Muscle of leg (tissue), 11 donors: ENCODE measurements around the gene SUCLG2. TPM values are rescaled to one million over a fixed set of nuclear protein-coding genes. Genes with fewer than 3 reads are reported as not detected.

ENCODE experiments used
- DNase-seq: peaks from one replicate; pipeline ENCODE4 v3.0.0; 2013
- H3K27ac ChIP-seq: one replicate; pipeline ENCODE4 v1.5.1; 2013; ENCODE audit warnings: mild to moderate bottlenecking, low read length, control low read depth
- H3K27me3 ChIP-seq: one replicate; pipeline ENCODE4 v1.6.1; 2013; ENCODE audit warnings: low read length; ENCODE audit not compliant: control insufficient read depth, insufficient read depth
- H3K36me3 ChIP-seq: one replicate; pipeline ENCODE4 v1.6.1; 2013; ENCODE audit warnings: low read length; ENCODE audit not compliant: control insufficient read depth, insufficient read depth
- H3K4me1 ChIP-seq: one replicate; pipeline ENCODE4 v1.6.1; 2013; ENCODE audit warnings: low read length; ENCODE audit not compliant: control insufficient read depth, insufficient read depth
- H3K4me3 ChIP-seq: one replicate; pipeline ENCODE4 v1.5.1; 2013; ENCODE audit warnings: low read length, control low read depth
- H3K9me3 ChIP-seq: replicated peaks from 2 replicates; pipeline ENCODE4 v1.6.1; 2013; ENCODE audit warnings: low read depth, low read length; ENCODE audit not compliant: control insufficient read depth
- WGBS: methylation state at CpG from one replicate; pipeline ENCODE4 v1.1.5; 2013; ENCODE audit warnings: missing lambda C conversion rate; ENCODE audit not compliant: insufficient coverage; 5-methylcytosine and 5-hydroxymethylcytosine counted together
- polyA plus RNA-seq, 8 donors: library from polyadenylated mRNA; unstranded; fragments of 120-200 nt; gene quantifications; one replicate each; pipeline versions ENCODE4 v1.2.1 to v1.2.3, GENCODE V29; 2013; ENCODE audit warnings: inconsistent platforms in 1 of 8, low replicate concordance in 1 of 8; ENCODE audit not compliant: insufficient read length in 8 of 8, insufficient read depth in 1 of 8
- total RNA-seq: library from RNA; stranded (reverse); fragments of 120-200 nt; gene quantifications from one replicate; pipeline ENCODE4 v1.2.4, GENCODE V29; 2013

SUCLG2 gene
- total and polyA plus RNA-seq, 9 donors = 23.1 to 38.9 (median 32.3) TPM

- Histone ChIP-seq H3K9me3 (no peaks in the 10 kb centered on the region), H3K27me3 (no peaks in the 10 kb centered on the region), H3K4me3 (no peak overlapping the region), H3K4me1 (no peaks in the 10 kb centered on the region), H3K27ac (no peak overlapping the region), H3K36me3 (peaks cover 3% of the 10 kb centered on the region)
- no peak for DNase-seq
- WGBS = 94% methylated on average over 2 of the region's 4 CpGs
These were observed 12.2 kb downstream of the SUCLG2 start for GRCh38 chr3:67642190-67642589.

GRCh38 chr3:67641451-67641850 is 13.0 kb downstream of the SUCLG2 start:
- Histone ChIP-seq H3K9me3 (no peaks in the 10 kb centered on the region), H3K27me3 (no peaks in the 10 kb centered on the region), H3K4me1 (no peaks in the 10 kb centered on the region), H3K4me3 (no peak overlapping the region), H3K27ac (no peak overlapping the region), H3K36me3 (no peaks in the 10 kb centered on the region)
- no CpG with 5 or more reads among the region's 3 CpGs for WGBS
- no peak for DNase-seq

DNA sequence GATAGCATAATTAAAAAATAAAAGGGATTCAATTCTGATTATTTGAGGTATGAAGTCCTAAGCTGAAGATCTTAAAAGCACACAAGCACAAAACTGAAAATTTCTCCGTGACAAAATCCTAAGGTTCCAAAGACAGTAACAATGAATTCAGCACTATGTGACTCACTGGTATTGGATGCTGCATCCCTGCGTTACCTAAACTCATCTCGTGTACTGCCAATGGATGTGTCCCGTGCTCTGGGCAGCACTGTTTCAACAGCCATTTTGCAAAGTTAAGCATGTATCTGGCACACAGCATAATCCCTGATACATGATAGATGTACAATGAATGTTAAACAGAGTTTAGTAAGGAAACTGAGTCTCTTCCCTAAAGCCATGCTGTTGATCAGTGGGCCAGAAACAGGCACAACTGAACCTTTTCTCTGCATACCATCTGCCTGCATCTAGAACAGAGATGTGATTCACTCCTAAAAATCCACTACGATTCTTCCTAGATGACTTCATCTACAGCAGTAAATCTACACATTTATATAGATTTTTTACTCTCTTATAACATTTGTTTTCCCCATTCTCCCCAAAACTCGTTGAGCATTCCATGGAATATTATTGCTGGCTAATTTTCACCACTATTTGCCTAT is 14.3 kb downstream of the SUCLG2 start:
- no peaks in the 10 kb centered on the region for H3K4me1 ChIP-seq
- no peaks in the 10 kb centered on the region for H3K36me3 ChIP-seq
- H3K27me3 ChIP-seq = no peaks in the 10 kb centered on the region
- no peak overlapping the region for H3K4me3 ChIP-seq
- H3K27ac ChIP-seq = no peak overlapping the region
- 88% methylated on average over 4 of the region's 6 CpGs for WGBS
- DNase-seq = no peak
- H3K9me3 ChIP-seq = no peaks in the 10 kb centered on the region

- Histone ChIP-seq H3K4me3 (no peak overlapping the region), H3K4me1 (no peaks in the 10 kb centered on the region), H3K27me3 (no peaks in the 10 kb centered on the region), H3K36me3 (no peaks in the 10 kb centered on the region), H3K27ac (no peak overlapping the region), H3K9me3 (no peaks in the 10 kb centered on the region)
- DNase-seq = no peak
- no CpG with 5 or more reads among the region's 4 CpGs for WGBS
These were observed 17.0 kb downstream of the SUCLG2 start for GRCh38 chr3:67637255-67637900.

DNA sequence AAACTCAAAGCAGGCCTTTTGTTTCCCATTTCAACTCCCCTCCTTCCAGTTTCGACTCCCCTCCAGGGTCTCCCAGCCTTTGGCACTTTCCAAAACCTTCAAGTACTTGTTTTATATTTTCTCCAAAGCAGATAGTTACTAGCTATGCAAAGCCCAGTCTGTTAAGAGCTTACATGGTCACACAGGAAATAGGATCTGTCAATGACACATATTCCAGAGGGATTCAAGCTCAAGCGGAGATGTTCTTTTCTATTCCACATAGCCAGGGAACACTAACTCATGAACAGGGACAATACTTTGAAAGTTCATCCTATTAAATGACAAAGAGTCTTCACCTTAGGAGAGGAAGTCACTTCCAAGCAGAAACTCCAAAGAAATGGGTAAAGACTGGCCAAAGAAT is 18.6 kb downstream of the SUCLG2 start:
- H3K4me3 ChIP-seq = no peak overlapping the region
- peak; percentile 28 for DNase-seq
- 57% methylated on average over 1 of the region's 2 CpGs for WGBS
- H3K36me3 ChIP-seq = no peaks in the 10 kb centered on the region
- no peaks in the 10 kb centered on the region for H3K9me3 ChIP-seq
- H3K27me3 ChIP-seq = no peaks in the 10 kb centered on the region
- no peaks in the 10 kb centered on the region for H3K4me1 ChIP-seq
- H3K27ac ChIP-seq = no peak overlapping the region

GRCh38 chr3:67635257-67635656 is 19.2 kb downstream of the SUCLG2 start:
- no peak overlapping the region for H3K27ac ChIP-seq
- H3K27me3 ChIP-seq = no peaks in the 10 kb centered on the region
- no peak overlapping the region for H3K4me3 ChIP-seq
- H3K36me3 ChIP-seq = no peaks in the 10 kb centered on the region
- DNase-seq = no peak
- H3K4me1 ChIP-seq = no peaks in the 10 kb centered on the region
- no peaks in the 10 kb centered on the region for H3K9me3 ChIP-seq

GRCh38 chr3:67630666-67631362 is 23.6 kb downstream of the SUCLG2 start:
- Histone ChIP-seq H3K9me3 (no peaks in the 10 kb centered on the region), H3K27ac (no peak overlapping the region), H3K4me1 (no peaks in the 10 kb centered on the region), H3K4me3 (no peak overlapping the region), H3K27me3 (no peaks in the 10 kb centered on the region), H3K36me3 (no peaks in the 10 kb centered on the region)
- WGBS = 47% methylated on average over 2 of the region's 6 CpGs
- no peak for DNase-seq

DNA sequence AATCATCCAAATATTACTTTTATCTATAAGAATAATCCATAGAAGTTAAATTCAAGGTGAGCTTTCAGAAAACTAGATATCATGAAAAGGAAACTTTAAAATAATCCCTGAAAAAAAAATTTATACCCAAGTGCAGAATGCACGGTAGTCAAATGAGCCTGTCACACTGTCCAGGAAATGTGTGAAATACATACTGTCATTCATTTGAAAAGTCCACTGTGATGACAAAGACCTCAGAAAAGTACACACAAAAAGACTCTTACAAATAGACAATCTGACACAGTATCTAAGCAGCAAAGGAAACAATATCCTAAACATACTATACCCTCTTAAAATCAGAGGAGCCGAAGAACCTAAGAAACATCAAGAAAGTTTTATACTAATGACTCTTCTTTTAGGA is 29.7 kb downstream of the SUCLG2 start:
- H3K36me3 ChIP-seq = peaks cover 3% of the 10 kb centered on the region
- no peaks in the 10 kb centered on the region for H3K9me3 ChIP-seq
- DNase-seq = no peak
- no CpG with 5 or more reads among the region's 2 CpGs for WGBS
- H3K27me3 ChIP-seq = no peaks in the 10 kb centered on the region
- no peaks in the 10 kb centered on the region for H3K4me1 ChIP-seq
- H3K27ac ChIP-seq = no peak overlapping the region
- no peak overlapping the region for H3K4me3 ChIP-seq

- WGBS = no CpG with 5 or more reads among the region's 3 CpGs
- Histone ChIP-seq H3K4me1 (no peaks in the 10 kb centered on the region), H3K36me3 (peaks cover 5% of the 10 kb centered on the region), H3K9me3 (no peaks in the 10 kb centered on the region), H3K27ac (no peak overlapping the region), H3K27me3 (no peaks in the 10 kb centered on the region), H3K4me3 (no peak overlapping the region)
- DNase-seq = no peak
These were observed 30.3 kb downstream of the SUCLG2 start for GRCh38 chr3:67624078-67624477.

GRCh38 chr3:67622652-67623051 is 31.8 kb downstream of the SUCLG2 start:
- H3K9me3 ChIP-seq = no peaks in the 10 kb centered on the region
- H3K4me3 ChIP-seq = no peak overlapping the region
- H3K4me1 ChIP-seq = no peaks in the 10 kb centered on the region
- H3K27me3 ChIP-seq = no peaks in the 10 kb centered on the region
- no peak overlapping the region for H3K27ac ChIP-seq
- H3K36me3 ChIP-seq = peaks cover 5% of the 10 kb centered on the region
- WGBS = no CpG with 5 or more reads among the region's 2 CpGs
- no peak for DNase-seq
